ENCODE measurements around the gene KRT82. TPM values are rescaled to one million over a fixed set of nuclear protein-coding genes. Genes with fewer than 3 reads are reported as not detected.

KRT82 gene
- total and polyA plus RNA-seq, 8 donors: not detected

DNA sequence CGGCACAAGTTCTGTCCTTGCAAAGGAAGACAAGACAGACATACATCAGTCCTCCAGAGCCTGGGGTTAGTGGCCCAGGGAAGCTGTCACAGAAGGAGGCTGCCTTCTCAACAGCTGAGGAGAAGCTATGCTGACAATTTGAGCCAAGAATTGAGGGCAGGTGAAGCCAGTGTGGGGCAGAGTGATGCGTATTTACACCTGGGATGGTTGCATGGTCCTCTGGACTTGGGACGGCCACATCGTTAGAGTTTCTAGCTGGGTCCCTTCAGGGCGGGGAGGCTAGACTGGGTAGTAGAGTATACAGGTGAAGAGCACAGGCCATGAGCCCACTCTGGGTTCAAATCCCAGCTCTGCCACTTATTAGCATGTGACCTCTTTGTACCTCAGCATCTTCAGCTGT is 55.3 kb downstream of the KRT82 start:
- Histone ChIP-seq H3K9me3 (no peaks in the 10 kb centered on the region), H3K4me3 (no peak overlapping the region), H3K4me1 (peaks cover 41 to 68% (median 48%) of the 10 kb centered on the region in 4 donors), H3K27me3 (peaks cover 0 to 1% (median 0%) of the 10 kb centered on the region in 3 donors), H3K36me3 (no peaks in the 10 kb centered on the region), H3K27ac (peak overlapping the region in 2 of 5 donors; percentile 2 to 15)
- WGBS, 5 donors: 95 to 97% (median 96%) methylated on average over 5 of the region's 5 CpGs
- TF ChIP-seq EP300 (IDR thresholded peaks at IDR 0.05) (no peak), POLR2AphosphoS5 (IDR thresholded peaks at IDR 0.05) (no peak), POLR2A (IDR thresholded peaks at IDR 0.05) (no peak)
- TF ChIP-seq, protein P1, sequence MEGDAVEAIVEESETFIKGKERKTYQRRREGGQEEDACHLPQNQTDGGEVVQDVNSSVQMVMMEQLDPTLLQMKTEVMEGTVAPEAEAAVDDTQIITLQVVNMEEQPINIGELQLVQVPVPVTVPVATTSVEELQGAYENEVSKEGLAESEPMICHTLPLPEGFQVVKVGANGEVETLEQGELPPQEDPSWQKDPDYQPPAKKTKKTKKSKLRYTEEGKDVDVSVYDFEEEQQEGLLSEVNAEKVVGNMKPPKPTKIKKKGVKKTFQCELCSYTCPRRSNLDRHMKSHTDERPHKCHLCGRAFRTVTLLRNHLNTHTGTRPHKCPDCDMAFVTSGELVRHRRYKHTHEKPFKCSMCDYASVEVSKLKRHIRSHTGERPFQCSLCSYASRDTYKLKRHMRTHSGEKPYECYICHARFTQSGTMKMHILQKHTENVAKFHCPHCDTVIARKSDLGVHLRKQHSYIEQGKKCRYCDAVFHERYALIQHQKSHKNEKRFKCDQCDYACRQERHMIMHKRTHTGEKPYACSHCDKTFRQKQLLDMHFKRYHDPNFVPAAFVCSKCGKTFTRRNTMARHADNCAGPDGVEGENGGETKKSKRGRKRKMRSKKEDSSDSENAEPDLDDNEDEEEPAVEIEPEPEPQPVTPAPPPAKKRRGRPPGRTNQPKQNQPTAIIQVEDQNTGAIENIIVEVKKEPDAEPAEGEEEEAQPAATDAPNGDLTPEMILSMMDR (IDR thresholded peaks at IDR 0.05): no peak
- DNase-seq: peak in 1 of 2 donors; percentile 18
- intact Hi-C loops (cut with DNase I; ENCODE audit: low total_unique reads): no loop called here

DNA sequence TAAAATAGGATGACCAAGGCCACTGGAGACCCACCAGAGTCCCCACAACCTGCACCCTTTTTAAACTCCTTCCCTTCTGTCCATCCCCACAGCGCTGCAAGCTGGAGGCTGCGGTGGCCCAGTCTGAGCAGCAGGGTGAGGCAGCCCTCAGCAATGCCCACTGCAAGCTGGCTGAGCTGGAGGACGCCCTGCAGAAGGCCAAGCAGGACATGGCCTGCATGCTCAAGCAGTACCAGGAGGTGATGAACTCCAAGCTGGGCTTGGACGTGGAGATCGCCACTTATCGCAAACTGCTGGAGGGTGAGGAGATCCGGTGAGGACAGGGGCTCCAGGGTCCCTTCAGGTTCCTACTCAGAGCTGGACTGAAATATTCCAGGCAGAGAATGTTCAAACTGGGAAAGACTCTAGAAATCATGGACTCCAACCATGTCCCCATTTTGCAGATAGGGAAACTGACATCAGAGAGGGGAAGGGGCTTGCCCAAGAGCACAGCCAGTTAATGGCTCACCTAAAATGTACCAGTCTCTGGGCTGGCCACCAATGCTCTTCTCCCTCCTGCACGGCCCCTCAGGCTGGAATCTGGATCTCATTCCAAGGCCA is 56.0 kb downstream of the KRT82 start:
- Histone ChIP-seq H3K9me3 (no peaks in the 10 kb centered on the region), H3K36me3 (no peaks in the 10 kb centered on the region), H3K4me3 (no peak overlapping the region), H3K27ac (no peak overlapping the region), H3K27me3 (no peaks in the 10 kb centered on the region), H3K4me1 (peaks cover 47 to 75% (median 51%) of the 10 kb centered on the region in 4 donors)
- intact Hi-C loops (cut with DNase I; ENCODE audit: low total_unique reads): no loop called here
- TF ChIP-seq, protein P1 (IDR thresholded peaks at IDR 0.05): no peak
- TF ChIP-seq POLR2AphosphoS5 (IDR thresholded peaks at IDR 0.05) (no peak), POLR2A (IDR thresholded peaks at IDR 0.05) (no peak), EP300 (IDR thresholded peaks at IDR 0.05) (no peak)
- WGBS, 5 donors: 86 to 92% (median 91%) methylated on average over 8 of the region's 8 CpGs
- peak in 1 of 2 donors; percentile 14 for DNase-seq

DNA sequence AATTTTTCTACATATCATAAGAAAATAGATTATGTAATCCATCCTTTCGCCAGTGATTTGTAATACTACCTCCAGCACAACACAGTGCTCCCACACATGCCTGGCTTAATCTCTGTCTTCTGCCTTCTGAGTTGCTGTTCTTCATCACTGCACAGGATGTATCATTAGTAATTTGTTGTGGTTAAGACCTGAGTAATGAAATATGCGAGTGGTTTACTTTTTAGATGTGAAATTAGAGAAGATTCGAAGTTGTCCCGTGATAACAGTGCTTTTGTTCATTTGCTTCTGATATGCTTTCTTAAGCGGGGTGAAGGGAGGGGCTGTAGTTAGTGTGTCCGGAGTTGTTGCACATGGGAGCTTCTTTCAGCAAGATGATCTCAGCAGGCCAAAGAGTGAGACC is 56.9 kb downstream of the KRT82 start:
- Histone ChIP-seq H3K9me3 (peaks cover 0 to under 1% (median 0%) of the 10 kb centered on the region in 4 donors), H3K4me3 (no peak overlapping the region), H3K27me3 (no peaks in the 10 kb centered on the region), H3K27ac (no peak overlapping the region), H3K4me1 (peaks cover 50 to 81% (median 54%) of the 10 kb centered on the region in 4 donors), H3K36me3 (no peaks in the 10 kb centered on the region)
- TF ChIP-seq, protein P1 (IDR thresholded peaks at IDR 0.05): no peak
- no peak for DNase-seq
- 25 to 53% (median 52%) methylated on average over 6 of the region's 6 CpGs for WGBS, 5 donors
- intact Hi-C loops (cut with DNase I; ENCODE audit: low total_unique reads): no loop called here

DNA sequence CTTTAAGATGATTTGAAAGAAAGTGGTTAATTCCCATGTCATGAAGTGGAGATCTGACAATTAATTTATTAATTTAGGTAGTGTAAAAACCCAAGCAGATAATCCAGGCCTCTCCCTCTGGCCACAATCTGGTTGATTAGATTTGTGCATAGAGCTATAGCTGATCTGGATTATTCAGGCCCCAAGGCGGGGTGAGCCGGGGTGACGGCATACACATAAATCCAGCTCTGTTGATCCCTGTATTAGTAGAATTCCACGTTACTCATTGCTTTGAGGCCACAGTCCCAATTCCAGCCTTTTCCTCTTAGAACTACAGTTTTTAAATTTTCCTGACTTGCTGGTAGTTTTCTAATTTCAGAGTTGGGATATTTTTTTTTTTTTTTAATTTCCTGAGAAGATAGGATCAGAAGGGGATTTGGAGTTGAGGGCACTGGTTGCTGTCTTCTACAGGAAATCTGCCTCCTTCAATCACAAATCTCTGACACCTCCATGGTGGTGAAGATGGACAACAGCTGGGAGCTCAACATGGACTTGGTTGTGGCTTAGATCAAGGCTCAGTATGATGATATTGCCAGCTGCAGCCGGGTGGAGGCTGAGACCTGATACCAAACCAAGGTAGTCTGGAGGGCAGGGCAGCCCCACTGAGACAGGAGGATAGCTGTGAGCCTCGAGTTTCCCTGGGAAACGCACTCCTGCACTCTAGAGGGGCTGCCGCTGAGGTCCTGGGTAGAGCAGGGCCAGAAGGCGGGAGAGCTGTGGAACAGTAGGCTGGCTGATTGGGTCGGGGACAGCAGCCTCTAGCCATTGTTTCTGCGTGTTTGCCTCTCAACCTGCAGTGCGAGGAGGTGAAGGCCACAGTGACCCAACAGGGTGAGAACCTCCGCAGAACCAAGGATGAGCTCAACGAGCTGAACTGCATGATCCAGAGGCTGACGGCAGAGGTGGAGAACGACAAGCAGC is 58.3 kb downstream of the KRT82 start:
- no peak for TF ChIP-seq POLR2A (IDR thresholded peaks at IDR 0.05)
- TF ChIP-seq, protein P1 (IDR thresholded peaks at IDR 0.05): no peak
- TF ChIP-seq EP300 (IDR thresholded peaks at IDR 0.05): no peak
- no peak for TF ChIP-seq POLR2AphosphoS5 (IDR thresholded peaks at IDR 0.05)
- Histone ChIP-seq H3K27ac (peak overlapping the region; percentile 70 to 81 (median 75)), H3K27me3 (no peaks in the 10 kb centered on the region), H3K4me3 (no peak overlapping the region), H3K36me3 (no peaks in the 10 kb centered on the region), H3K4me1 (peaks cover 50 to 78% (median 54%) of the 10 kb centered on the region in 4 donors), H3K9me3 (peaks cover 4 to 11% (median 9%) of the 10 kb centered on the region in 4 donors)
- intact Hi-C loops (cut with DNase I; ENCODE audit: low total_unique reads): no loop called here
- WGBS, 5 donors: 31 to 58% (median 48%) methylated on average over 15 to 16 of the region's 16 CpGs
- peak in 1 of 2 donors; percentile 52 for DNase-seq

Measured in stomach (tissue), 9 donors.